Upper lobe of right lung (tissue), 1 donor: Measurements from ENCODE around the gene PNMA8B. TPM values are rescaled to one million over a fixed set of nuclear protein-coding genes. Genes with fewer than 3 reads are reported as not detected.
"Not testable (repeated sequence)": the region's sequence is repeated elsewhere in the genome, so short reads cannot be mapped to it uniquely, and the experiment has no call there.

ENCODE experiments used
- ATAC-seq: fragments of 200-7000 bp; cut with Tn5 transposase; one replicate; pipeline ENCODE4 v1.9.1; 2020; ENCODE audit warnings: mild to moderate bottlenecking, moderate library complexity
- DNase-seq: peaks from one replicate; pipeline ENCODE4 v3.0.0-alpha.2; 2020
- H3K27ac ChIP-seq: fragments of 200-600 bp; one replicate; pipeline ENCODE4 v1.8.0; 2022
- H3K27me3 ChIP-seq: fragments of 200-600 bp; one replicate; pipeline ENCODE4 v1.8.0; 2022; ENCODE audit warnings: mild to moderate bottlenecking
- H3K36me3 ChIP-seq: fragments of 200-600 bp; one replicate; pipeline ENCODE4 v1.8.0; 2022
- H3K4me1 ChIP-seq: fragments of 200-600 bp; one replicate; pipeline ENCODE4 v1.8.0; 2022
- H3K4me3 ChIP-seq: fragments of 200-600 bp; one replicate; pipeline ENCODE4 v1.8.0; 2022; ENCODE audit warnings: mild to moderate bottlenecking
- H3K9me3 ChIP-seq: fragments of 200-600 bp; one replicate; pipeline ENCODE4 v1.8.0; 2022
- intact Hi-C: fragments of 100-400 bp; cut with DNase I; formaldehyde crosslinking; loops from one replicate; pipeline ENCODE4 v1.11.0; 2022
- total RNA-seq: library from RNA; stranded (reverse); fragmentation: NEBNext Ultra II Directional; extraction: Animal tissue kit (Norgen Biotek cat#: 25700); gene quantifications from one replicate; pipeline ENCODE4 v1.2.1, GENCODE V29; 2021
- TF ChIP-seq, protein P1 (sequence below): fragments of 200-600 bp; IDR thresholded peaks from one replicate; pipeline ENCODE4 v1.8.0; 2022; ENCODE audit warnings: antibody characterized with exemption
- donor health status: DM: no; HTN: yes; CAD: no; lungs with severe emphysema.

Gene PNMA8B
- total RNA-seq, 1 donor from 2014 or later, result 1.9 TPM

DNA sequence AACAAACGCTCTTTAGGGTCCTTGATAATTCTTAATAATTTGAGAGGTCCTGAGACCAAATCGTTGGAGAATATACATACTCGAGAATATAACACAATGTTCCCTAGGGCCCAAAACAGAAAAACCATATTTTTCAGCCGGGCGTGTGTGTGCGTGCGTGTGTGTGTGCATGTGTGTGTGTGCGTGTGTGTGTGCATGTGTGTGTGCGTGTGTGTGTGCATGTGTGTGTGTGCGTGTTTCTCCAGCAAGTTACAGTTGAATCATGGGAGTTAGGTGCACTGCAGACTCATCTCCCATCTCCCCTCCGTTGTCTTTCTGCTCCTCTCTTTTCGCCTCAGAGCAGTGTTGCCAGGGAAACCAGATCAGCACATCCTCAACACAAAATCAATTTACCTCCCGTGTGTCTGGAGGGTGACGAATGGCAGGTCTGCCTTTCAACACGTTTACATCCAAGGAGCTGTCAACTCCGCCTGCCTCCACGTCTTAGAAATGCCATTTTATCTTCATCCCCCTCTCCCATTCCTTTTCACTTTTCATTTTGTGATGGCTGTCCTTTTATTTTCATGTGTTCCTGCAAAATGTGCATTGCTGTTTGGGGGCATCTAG, 8.3 kb upstream of the PNMA8B start:
- DNase-seq (no peak), ATAC-seq (no peak)
- TF ChIP-seq, protein P1, sequence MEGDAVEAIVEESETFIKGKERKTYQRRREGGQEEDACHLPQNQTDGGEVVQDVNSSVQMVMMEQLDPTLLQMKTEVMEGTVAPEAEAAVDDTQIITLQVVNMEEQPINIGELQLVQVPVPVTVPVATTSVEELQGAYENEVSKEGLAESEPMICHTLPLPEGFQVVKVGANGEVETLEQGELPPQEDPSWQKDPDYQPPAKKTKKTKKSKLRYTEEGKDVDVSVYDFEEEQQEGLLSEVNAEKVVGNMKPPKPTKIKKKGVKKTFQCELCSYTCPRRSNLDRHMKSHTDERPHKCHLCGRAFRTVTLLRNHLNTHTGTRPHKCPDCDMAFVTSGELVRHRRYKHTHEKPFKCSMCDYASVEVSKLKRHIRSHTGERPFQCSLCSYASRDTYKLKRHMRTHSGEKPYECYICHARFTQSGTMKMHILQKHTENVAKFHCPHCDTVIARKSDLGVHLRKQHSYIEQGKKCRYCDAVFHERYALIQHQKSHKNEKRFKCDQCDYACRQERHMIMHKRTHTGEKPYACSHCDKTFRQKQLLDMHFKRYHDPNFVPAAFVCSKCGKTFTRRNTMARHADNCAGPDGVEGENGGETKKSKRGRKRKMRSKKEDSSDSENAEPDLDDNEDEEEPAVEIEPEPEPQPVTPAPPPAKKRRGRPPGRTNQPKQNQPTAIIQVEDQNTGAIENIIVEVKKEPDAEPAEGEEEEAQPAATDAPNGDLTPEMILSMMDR, result no peak
- Histone ChIP-seq H3K4me3 (no peak overlapping the region), H3K27me3 (no peaks in the 10 kb centered on the region), H3K4me1 (no peaks in the 10 kb centered on the region), H3K9me3 (no peaks in the 10 kb centered on the region), H3K36me3 (no peaks in the 10 kb centered on the region), H3K27ac (no peak overlapping the region)
- intact Hi-C loops, result no loop called here

DNA sequence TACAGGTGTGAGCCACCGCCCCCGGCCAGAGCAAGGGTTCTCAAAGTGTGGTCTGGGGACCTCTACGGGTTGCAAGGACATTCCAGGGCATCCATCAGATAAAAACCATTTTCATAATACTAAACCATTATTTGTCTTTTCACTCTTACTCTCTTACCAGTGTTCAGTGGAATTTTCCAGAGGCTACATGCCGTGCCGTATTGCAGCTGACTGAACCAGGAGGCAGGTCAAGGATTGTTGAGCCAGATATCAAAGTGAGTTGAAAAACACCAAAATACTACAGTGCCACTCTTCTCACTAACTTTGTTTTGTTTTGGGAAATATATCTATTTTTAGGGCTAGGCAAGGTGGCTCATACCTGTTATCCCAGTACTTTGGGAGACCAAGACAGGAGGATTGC, 7.2 kb upstream of the PNMA8B start:
- H3K27ac ChIP-seq, result no peak overlapping the region
- intact Hi-C loops, result no loop called here
- H3K27me3 ChIP-seq, result no peaks in the 10 kb centered on the region
- no peaks in the 10 kb centered on the region for H3K4me1 ChIP-seq
- H3K4me3 ChIP-seq, result no peak overlapping the region
- H3K36me3 ChIP-seq, result no peaks in the 10 kb centered on the region
- TF ChIP-seq, protein P1, result no peak
- H3K9me3 ChIP-seq, result no peaks in the 10 kb centered on the region
- no peak for ATAC-seq
- DNase-seq, result no peak

DNA sequence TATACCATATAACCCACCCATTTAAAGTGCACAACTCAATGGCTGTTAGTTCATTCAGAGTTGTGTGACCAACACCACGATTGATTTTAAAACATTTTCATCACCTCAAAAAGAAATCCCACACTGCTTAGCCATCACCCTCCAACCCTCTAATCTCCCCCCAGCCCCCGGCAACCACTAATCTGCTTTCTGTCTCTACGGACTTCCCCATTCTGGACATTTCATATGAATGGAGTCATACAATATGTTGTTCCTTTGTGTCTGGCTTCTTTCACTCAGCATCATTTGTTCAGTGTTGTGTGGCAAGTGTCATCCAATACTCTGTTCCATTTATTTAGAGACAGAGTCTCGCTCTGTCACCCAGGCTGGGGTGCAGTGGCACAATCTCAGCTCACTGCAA, 4.0 kb upstream of the PNMA8B start:
- H3K27me3 ChIP-seq, result peaks cover 7% of the 10 kb centered on the region
- H3K36me3 ChIP-seq, result no peaks in the 10 kb centered on the region
- H3K9me3 ChIP-seq, result no peaks in the 10 kb centered on the region
- H3K4me3 ChIP-seq, result no peak overlapping the region
- H3K27ac ChIP-seq, result no peak overlapping the region
- intact Hi-C loops, result no loop called here
- ATAC-seq, result no peak
- H3K4me1 ChIP-seq, result no peaks in the 10 kb centered on the region
- no peak for DNase-seq
- TF ChIP-seq, protein P1, result no peak

DNA sequence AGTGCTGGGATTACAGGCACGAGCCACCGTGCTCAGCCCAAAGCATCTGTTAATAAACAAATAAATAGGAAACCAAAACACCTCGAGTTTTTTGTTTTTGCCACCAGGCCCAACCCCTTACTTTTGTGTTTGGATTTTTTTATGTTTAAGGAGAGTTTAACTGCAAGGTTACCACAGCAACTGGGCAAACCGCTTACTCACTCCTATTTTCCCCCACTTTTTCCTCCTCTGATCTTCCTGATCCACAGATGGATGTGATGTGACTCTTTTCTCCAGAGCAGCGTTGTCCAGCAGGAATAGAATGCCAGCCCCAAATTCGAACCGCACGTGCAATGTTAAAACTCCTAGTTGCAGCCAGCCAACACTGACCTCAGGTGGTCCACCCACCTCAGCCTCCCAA, 2.1 kb upstream of the PNMA8B start:
- intact Hi-C loops, result no loop called here
- Histone ChIP-seq H3K27ac (no peak overlapping the region), H3K9me3 (no peaks in the 10 kb centered on the region), H3K27me3 (peaks cover 18% of the 10 kb centered on the region), H3K36me3 (no peaks in the 10 kb centered on the region), H3K4me1 (peaks cover 16% of the 10 kb centered on the region), H3K4me3 (no peak overlapping the region)
- TF ChIP-seq, protein P1, result no peak
- ATAC-seq (no peak), DNase-seq (no peak)

DNA sequence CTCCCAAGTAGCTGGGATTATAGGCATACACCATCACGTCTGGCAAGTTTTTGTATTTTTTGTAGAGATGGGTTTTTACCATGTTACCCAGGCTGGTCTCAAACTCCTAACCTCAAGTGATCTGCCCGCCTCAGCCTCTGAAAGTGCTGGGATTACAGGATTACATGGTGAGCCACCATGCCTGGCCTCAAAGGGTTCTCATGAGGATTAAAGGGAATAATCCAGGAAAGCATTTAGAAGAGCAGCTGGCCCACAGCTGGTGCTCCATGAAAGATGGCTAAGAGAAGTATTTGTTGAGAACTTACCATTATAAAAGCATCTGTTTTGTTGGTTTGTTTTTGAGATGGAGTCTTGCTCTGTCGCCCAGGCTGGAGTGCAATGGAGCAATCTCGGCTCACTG, 1.2 kb upstream of the PNMA8B start:
- DNase-seq, H3K4me3 ChIP-seq, H3K27ac ChIP-seq, ATAC-seq, H3K9me3 ChIP-seq, intact Hi-C loops, H3K36me3 ChIP-seq: not testable (repeated sequence)
- Histone ChIP-seq H3K27me3 (peaks cover 27% of the 10 kb centered on the region), H3K4me1 (peaks cover 16% of the 10 kb centered on the region)

DNA sequence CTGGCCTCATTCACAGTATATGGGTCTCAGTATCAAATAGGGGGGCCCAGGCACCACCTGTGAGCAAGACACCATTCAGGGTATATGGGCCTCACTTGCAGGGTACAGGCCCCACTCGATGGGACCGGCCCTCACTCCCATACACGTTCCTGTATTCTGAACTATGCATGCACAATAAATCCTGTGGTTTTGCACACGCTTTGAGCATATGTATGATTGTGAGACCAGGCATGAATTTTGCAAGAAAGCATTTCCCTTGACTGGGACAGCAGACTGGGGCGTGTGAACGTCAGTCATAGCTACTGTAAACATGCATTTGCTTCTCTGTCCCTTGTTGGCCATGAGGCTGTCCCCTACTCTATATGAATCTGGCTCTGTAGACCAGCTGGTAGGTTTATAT, 637 bp upstream of the PNMA8B start:
- ATAC-seq, result no peak
- Histone ChIP-seq H3K9me3 (no peaks in the 10 kb centered on the region), H3K36me3 (no peaks in the 10 kb centered on the region), H3K4me1 (peaks cover 16% of the 10 kb centered on the region), H3K27ac (no peak overlapping the region), H3K27me3 (peaks cover 33% of the 10 kb centered on the region), H3K4me3 (no peak overlapping the region)
- DNase-seq, result no peak
- intact Hi-C loops, result no loop called here
- TF ChIP-seq, protein P1, result no peak
